ENCODE results near the gene BHLHE23. TPM values are rescaled to one million over a fixed set of nuclear protein-coding genes. Genes with fewer than 3 reads are reported as not detected.

BHLHE23 gene
- total RNA-seq, 4 donors from 2014 or later = not detected

- Histone ChIP-seq H3K27me3 (peaks cover 3 to 26% of the 10 kb centered on the region in 2 donors), H3K27ac (no peak overlapping the region), H3K9me3 (no peaks in the 10 kb centered on the region), H3K4me1 (peaks cover 0 to 5% of the 10 kb centered on the region in 2 donors), H3K36me3 (no peaks in the 10 kb centered on the region), H3K4me3 (no peak overlapping the region)
- DNase-seq = no peak
- TF ChIP-seq POLR2A (IDR thresholded peaks at IDR 0.05) (no peak), CTCF (IDR thresholded peaks at IDR 0.05) (no peak)
- intact Hi-C loops (cut with DNase I; ENCODE audit: low total_unique reads) = no loop called here
Measured at GRCh38 chr20:63028461-63028921, 21.7 kb upstream of the BHLHE23 start.

- Histone ChIP-seq H3K27me3 (peaks cover 3 to 27% of the 10 kb centered on the region in 2 donors), H3K9me3 (no peaks in the 10 kb centered on the region), H3K36me3 (no peaks in the 10 kb centered on the region), H3K4me3 (no peak overlapping the region), H3K27ac (no peak overlapping the region), H3K4me1 (peaks cover 0 to 5% of the 10 kb centered on the region in 2 donors)
- TF ChIP-seq POLR2A (IDR thresholded peaks at IDR 0.05) = no peak
- no peak for DNase-seq
- intact Hi-C loops (cut with DNase I; ENCODE audit: low total_unique reads) = no loop called here
Measured at GRCh38 chr20:63027922-63028389, 21.2 kb upstream of the BHLHE23 start.

GRCh38 chr20:63027221-63027921 lies 20.6 kb upstream of the BHLHE23 start:
- DNase-seq = no peak
- Histone ChIP-seq H3K9me3 (no peaks in the 10 kb centered on the region), H3K4me3 (no peak overlapping the region), H3K36me3 (no peaks in the 10 kb centered on the region), H3K4me1 (peaks cover 0 to 5% of the 10 kb centered on the region in 2 donors), H3K27ac (no peak overlapping the region), H3K27me3 (peaks cover 3 to 27% of the 10 kb centered on the region in 2 donors)
- intact Hi-C loops (cut with DNase I; ENCODE audit: low total_unique reads) = no loop called here
- no peak for TF ChIP-seq POLR2A (IDR thresholded peaks at IDR 0.05)
- TF ChIP-seq CTCF (IDR thresholded peaks at IDR 0.05) = no peak

GRCh38 chr20:63026582-63027165 lies 19.9 kb upstream of the BHLHE23 start:
- peaks cover 3 to 29% of the 10 kb centered on the region in 2 donors for H3K27me3 ChIP-seq
- H3K27ac ChIP-seq = no peak overlapping the region
- no peaks in the 10 kb centered on the region for H3K9me3 ChIP-seq
- H3K4me3 ChIP-seq = no peak overlapping the region
- no peaks in the 10 kb centered on the region for H3K36me3 ChIP-seq
- intact Hi-C loops (cut with DNase I; ENCODE audit: low total_unique reads) = no loop called here
- TF ChIP-seq POLR2A (IDR thresholded peaks at IDR 0.05) = no peak
- no peak for TF ChIP-seq CTCF (IDR thresholded peaks at IDR 0.05)
- DNase-seq = no peak
- H3K4me1 ChIP-seq = peaks cover 0 to 5% of the 10 kb centered on the region in 2 donors

GRCh38 chr20:63025534-63026331 lies 19.0 kb upstream of the BHLHE23 start:
- no peak overlapping the region for H3K27ac ChIP-seq
- TF ChIP-seq CTCF (IDR thresholded peaks at IDR 0.05) (no peak), POLR2A (IDR thresholded peaks at IDR 0.05) (no peak)
- H3K36me3 ChIP-seq = no peaks in the 10 kb centered on the region
- intact Hi-C loops (cut with DNase I; ENCODE audit: low total_unique reads) = no loop called here
- no peak for DNase-seq
- H3K4me1 ChIP-seq = peaks cover 0 to 5% of the 10 kb centered on the region in 2 donors
- H3K4me3 ChIP-seq = no peak overlapping the region
- H3K27me3 ChIP-seq = peaks cover 3 to 36% of the 10 kb centered on the region in 2 donors
- H3K9me3 ChIP-seq = no peaks in the 10 kb centered on the region

All from uterus (tissue), 4 donors.